ENCODE data around the gene VPS33B.

The VPS33B gene

GRCh38 chr15:91054816-91055215 lies 32.4 kb upstream of the VPS33B start:
- TF ChIP-seq REST (IDR thresholded peaks at IDR 0.05; ENCODE audit: insufficient read depth in 1 of 2, low read depth in 2 of 2, low read length in 2 of 2) (no peak), FOXP2 (optimal IDR thresholded peaks at IDR 0.05; ENCODE audit: borderline replicate concordance, extremely low read depth, extremely low read length, insufficient read depth) (no peak), SIN3A (IDR thresholded peaks at IDR 0.05; ENCODE audit: borderline replicate concordance, insufficient read depth, low read length) (no peak), POLR2AphosphoS5 (IDR thresholded peaks at IDR 0.05; ENCODE audit: low read depth, low read length) (no peak), TAF1 (IDR thresholded peaks at IDR 0.05; ENCODE audit: borderline replicate concordance, insufficient read depth, low read length) (no peak)

GRCh38 chr15:91051248-91051647 lies 28.9 kb upstream of the VPS33B start:
- no peak for TF ChIP-seq TAF1 (IDR thresholded peaks at IDR 0.05; ENCODE audit: borderline replicate concordance, insufficient read depth, low read length)
- no peak for TF ChIP-seq POLR2AphosphoS5 (IDR thresholded peaks at IDR 0.05; ENCODE audit: low read depth, low read length)
- no peak for TF ChIP-seq FOXP2 (optimal IDR thresholded peaks at IDR 0.05; ENCODE audit: borderline replicate concordance, extremely low read depth, extremely low read length, insufficient read depth)
- no peak for TF ChIP-seq REST (IDR thresholded peaks at IDR 0.05; ENCODE audit: insufficient read depth in 1 of 2, low read depth in 2 of 2, low read length in 2 of 2)
- TF ChIP-seq SIN3A (IDR thresholded peaks at IDR 0.05; ENCODE audit: borderline replicate concordance, insufficient read depth, low read length) = no peak

GRCh38 chr15:91050128-91050455 lies 27.7 kb upstream of the VPS33B start:
- no peak for TF ChIP-seq POLR2AphosphoS5 (IDR thresholded peaks at IDR 0.05; ENCODE audit: low read depth, low read length)
- no peak for TF ChIP-seq TAF1 (IDR thresholded peaks at IDR 0.05; ENCODE audit: borderline replicate concordance, insufficient read depth, low read length)
- no peak for TF ChIP-seq SIN3A (IDR thresholded peaks at IDR 0.05; ENCODE audit: borderline replicate concordance, insufficient read depth, low read length)
- no peak for TF ChIP-seq REST (IDR thresholded peaks at IDR 0.05; ENCODE audit: insufficient read depth in 1 of 2, low read depth in 2 of 2, low read length in 2 of 2)
- TF ChIP-seq FOXP2 (optimal IDR thresholded peaks at IDR 0.05; ENCODE audit: borderline replicate concordance, extremely low read depth, extremely low read length, insufficient read depth) = no peak

GRCh38 chr15:91049378-91050127 lies 27.2 kb upstream of the VPS33B start:
- TF ChIP-seq SIN3A (IDR thresholded peaks at IDR 0.05; ENCODE audit: borderline replicate concordance, insufficient read depth, low read length) = no peak
- TF ChIP-seq FOXP2 (optimal IDR thresholded peaks at IDR 0.05; ENCODE audit: borderline replicate concordance, extremely low read depth, extremely low read length, insufficient read depth) = no peak
- no peak for TF ChIP-seq REST (IDR thresholded peaks at IDR 0.05; ENCODE audit: insufficient read depth in 1 of 2, low read depth in 2 of 2, low read length in 2 of 2)
- no peak for TF ChIP-seq TAF1 (IDR thresholded peaks at IDR 0.05; ENCODE audit: borderline replicate concordance, insufficient read depth, low read length)
- TF ChIP-seq POLR2AphosphoS5 (IDR thresholded peaks at IDR 0.05; ENCODE audit: low read depth, low read length) = no peak
